Amygdala (tissue), 56 donors: ENCODE measurements around the gene PKNOX2.

ENCODE experiments used
- DNase-seq, 56 donors: peaks; one replicate each; lab custom pipeline; 2025; lab: John Stamatoyannopoulos, UW

PKNOX2 gene

DNA sequence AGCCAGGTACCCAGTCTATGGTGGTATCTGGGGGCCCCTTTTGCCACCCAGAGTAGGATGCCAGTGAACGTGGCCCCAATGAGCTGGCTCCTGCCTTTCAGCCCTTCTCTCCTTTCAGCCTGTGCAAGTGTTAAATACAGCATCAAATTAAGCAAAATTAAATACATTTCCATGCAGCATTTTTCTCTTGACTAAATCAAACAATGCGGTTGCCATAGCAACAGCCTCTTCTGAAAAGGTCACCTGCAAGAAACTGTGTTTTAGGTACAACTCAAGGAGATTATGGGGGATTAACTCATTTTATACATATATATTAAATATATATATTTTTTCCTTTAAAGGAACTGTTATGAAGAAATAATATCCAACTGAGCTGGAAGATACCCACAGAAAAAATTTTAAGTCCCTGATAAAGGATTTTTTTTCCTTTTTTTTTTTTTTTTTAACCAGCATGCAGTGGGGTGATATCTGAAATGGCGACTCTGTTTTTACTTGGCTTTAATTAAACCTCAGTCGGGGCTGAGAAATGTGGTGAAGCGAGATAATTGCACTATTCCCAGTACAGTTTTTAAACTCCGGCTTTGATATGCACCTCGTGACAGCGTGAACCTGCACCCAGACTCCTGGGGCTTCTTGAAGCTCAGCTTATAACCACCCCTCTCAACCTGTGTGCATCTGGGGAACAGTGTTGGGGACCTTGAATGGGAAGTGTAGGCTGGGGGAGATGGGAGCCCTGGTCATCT is 115.3 kb downstream of the PKNOX2 start:
- DNase-seq = no peak

DNA sequence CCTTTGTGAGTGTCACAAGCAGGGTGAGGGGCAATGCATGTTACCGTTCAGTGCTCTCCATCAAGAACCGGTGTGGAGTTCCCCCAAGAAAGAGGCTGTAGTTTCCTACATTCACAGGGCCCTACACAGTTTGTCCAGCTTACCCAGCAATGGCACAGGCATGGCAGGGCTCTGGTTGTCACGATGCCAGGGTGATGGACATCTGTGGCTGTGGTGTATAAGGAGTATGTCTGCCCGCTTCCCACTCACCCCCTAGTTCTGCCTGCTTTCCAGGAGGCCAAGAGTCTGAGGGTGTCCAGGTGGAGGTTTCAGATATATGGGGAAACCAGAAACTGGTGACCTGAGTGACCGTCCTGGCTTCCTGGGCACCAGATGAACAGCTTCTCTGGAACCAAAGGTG is 116.1 kb downstream of the PKNOX2 start:
- DNase-seq = no peak

DNA sequence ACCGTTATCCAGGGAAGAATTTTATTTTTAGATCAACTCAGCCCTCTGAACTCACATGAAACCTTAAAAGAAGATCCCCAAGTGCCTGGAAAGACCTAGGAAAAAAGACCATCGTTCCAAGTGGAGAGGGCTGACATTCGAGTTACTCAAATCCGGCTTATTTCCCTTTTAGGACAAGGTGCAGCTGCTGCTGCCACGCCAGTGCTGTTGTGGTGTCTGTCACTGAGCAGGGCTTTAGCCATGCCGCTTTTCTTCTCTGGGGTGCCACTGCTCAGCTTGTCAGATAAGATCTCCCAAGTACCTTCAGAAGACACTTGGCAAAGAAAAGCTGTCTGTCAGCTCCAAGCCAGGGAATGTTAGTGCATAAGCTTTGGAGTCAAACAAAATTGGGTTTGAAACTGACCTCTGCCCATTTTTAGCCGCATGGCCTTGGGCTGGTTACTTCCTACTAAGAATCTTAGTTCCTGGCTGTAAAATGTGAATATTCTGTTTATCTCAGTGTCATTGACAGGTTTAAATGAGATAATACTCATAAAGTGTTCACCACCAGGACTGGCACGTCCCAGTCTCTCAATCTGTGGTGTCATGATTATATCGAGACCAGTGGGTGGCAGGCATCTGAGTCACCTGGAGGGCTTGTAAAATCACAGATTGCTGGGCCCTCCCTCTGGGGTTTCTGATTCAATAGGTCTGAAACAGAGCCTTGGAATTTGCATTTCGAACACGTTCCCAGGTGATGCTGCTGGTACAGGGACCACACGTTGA is 117.5 kb downstream of the PKNOX2 start:
- no peak for DNase-seq

DNA sequence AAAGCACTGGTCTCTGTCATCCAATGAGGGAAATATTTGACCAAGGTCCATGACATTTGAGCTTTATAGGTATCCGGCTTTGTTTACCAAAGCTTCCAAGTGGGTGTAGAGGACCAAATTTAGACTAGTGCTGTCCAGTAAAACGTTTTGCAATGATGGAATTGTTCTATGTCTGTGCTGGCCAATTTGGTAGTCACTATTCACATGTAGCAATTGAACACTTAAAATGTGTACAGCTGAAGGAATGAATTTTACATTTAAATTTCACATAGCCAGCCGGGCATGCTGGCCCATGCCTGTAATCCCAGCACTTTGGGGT is 118.0 kb downstream of the PKNOX2 start:
- no peak for DNase-seq

DNA sequence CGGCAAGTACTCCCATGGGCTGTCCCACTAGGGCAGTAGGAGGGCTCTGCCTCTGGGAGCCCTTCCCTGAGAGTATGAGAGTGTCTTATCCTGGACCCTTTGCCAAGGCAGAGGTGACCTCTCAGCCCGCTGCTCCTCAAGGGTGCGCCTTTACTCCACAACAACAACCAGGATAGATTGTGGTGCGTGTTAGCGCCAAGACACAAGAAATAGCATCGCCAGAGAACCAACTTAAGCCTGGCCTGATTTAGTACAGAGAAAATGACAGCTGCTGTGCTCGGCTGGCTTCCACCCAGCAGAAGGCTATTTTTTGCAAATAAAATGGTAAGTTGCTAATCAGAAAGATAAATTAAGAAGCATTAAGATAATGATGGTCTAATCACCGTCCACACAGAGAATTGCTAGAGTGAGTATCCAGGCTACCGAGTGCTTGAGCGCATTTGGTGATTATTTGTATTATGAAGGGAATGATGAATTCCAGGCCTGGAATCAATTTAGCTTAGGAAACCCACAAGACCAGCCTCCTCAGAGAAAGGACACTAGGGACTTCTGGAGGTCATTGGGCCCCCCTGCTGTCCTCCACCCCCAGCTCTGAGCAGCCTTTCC is 119.8 kb downstream of the PKNOX2 start:
- DNase-seq = peak in 16 of 56 donors; percentile 12 to 52 (median 26)

DNA sequence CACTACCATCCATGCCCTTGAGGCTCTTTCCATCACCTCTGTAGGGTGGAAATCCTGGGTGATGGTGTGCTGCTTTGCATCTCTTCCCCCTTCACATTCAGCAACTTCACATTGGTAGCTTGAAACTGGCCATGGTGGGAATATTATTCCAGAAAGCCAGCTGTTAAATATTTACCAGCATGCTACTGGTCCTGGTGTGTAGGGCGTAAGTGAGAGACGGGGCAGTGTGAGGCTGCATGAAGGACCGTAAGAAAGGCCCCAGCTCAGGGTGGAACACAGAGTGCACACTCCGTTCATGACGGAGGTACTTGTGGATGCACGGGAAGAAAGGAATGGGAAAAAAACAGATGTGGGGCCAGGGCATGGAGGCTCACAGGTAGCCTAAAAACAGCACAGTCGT is 121.3 kb downstream of the PKNOX2 start:
- no peak for DNase-seq

DNA sequence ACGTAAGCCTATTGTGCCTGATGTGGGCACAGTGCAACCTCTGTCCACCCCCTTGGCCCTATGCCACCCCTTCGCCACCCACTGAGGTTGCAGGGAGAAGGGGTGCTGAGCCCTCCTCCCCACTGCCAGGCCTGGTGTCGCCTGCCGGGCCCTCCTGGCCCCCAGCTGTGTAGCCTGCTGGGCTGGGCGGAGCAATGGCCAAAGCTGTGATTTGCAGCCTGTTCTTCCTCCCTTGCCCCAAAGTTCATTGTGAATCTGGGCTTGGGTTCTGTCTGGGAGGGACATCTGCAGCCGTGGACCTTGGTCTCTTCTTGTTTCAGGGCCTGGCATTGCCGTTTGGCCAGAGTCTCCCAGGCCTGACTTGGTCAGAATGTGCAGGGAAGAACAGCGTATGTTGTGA is 121.9 kb downstream of the PKNOX2 start:
- DNase-seq = peak in 1 of 56 donors; percentile 21

DNA sequence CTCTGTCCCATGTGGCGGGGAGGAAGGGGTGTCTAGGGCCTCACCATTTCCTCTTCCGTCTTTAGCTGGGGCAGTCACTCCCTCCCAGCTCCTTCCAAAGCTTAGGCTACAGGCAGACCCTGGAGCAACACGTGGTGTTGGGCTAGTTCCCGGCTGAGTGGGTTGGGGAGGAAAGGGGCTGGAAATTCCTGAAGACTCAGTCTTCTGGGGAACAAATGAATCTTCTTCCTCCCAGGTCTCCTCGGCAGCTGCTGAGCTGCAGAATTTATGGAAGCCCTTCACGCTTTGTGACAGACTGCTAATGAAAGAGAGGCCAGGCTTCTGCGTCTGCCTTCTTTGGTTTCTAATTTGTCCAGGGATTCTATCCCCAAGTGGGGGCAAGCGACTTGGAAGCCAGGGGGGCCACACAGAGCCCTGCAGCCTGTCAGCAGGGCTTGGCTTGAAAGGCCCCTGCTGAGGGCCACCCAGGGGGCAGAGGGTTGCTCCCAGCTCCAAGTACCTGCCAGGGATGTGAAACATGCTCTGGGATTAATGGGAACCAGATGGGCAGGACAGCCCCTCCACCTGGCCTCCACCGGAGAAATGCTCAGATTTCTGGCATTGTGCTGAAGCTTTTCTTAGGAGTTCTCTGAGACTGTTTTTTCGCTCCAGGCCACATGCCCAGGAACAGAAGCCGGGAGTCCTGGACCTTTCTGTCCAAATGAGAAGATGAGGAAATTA is 123.1 kb downstream of the PKNOX2 start:
- no peak for DNase-seq

DNA sequence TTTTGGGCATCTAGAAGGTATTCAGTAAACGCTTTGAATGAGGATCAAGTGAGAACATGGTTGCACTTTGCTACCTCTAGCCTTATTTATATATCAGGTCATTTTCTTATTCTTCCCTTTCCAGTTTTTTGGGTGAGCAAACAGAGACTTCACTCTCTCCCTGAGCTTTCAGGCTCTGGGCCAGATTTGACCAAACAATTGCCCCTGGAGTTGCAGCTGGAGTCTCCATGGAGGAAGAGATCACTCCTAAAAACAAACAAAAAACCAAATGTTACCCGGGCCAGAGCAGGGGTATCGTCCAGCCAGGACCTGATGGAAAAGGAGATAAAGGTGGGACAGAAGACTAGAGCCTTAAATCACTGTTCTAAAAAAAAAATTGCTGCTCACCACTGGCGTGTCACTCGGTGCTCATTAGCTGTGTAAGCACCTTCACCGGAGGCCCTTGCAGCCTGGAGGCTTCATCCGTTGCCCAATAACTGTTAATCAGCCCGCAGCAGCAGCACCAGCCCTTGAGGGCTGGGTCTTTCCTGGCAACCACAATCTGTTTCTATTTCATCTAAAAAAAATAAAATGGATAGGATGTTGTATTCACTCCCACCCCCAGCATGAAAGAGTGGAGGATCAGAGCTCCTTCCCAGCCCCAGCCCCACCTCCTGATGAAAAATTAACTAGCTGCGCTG is 125.0 kb downstream of the PKNOX2 start:
- no peak for DNase-seq

DNA sequence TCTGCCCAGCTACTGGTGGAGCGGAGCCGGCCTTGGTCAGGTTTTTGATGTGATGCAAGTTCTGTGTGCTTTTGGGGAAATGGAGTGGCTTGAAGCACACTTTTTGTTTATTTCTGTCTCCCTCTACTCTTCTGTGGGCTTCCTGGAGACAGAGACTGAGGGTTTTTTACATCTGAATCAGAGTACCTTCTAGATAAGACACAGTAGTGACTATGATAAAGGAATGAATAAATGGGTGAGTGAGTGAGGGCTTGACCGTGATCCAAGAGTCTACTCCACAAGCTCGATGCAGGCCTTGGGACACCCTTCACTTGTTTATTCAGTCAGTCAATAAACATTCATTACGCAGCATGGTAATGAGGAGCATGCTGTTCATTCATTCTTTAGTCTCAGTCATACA is 125.7 kb downstream of the PKNOX2 start:
- no peak for DNase-seq

DNA sequence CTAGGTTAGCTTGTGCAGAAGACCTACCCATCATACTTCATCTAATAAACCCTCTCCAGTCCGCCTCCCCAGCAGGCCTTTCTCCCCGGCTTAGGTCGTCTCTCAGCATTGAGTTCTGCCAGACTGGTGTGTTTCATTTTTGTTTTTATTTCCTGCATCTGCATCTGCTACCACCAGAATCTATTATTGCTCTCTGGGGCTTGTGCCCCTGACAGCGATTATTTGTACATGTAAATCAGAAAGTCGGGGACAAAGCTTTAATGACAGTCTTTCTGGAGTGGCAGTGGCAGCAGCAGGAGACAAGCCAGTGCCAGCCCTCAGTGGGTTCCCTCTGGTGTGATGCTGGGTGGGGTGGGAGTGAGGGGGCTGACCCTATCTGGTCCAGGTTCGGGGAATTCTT is 127.5 kb downstream of the PKNOX2 start:
- DNase-seq = no peak

DNA sequence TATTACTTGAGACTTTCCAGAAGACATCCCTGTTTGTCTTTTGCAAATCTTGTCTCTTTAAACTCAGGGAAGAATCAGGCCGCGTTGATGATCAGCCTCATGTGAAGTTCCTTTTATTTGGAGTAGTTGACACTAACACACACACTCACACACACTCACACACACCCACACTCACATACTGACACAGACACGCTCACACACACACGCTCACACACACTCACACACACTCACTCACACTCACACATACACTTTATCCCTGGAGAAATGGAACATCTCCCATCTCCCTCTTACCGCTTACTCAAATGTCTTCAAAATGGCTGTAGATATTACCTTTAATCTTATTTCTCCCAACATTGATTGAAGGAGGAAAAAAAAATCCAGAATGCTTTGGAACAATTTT is 129.0 kb downstream of the PKNOX2 start:
- DNase-seq = no peak

DNA sequence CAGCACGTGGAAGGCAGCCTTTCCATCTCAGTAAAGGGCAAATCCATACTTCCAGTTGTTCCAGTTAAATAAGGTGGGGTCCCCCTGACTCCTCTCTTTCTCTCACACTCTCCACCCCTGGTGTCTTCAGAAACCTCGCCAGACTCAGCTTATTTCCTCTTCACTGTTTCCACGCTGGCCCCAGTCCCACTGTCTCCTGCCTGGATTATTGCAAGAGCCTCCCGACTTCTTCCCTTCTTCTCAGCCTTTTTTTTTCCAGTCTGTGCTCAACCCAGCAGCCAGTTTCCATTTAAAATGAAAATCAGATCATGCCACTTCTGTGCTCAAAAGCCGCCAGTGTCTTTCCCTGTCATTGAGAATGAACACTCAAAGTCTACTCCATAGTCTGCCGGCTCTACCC is 131.4 kb downstream of the PKNOX2 start:
- DNase-seq = no peak

DNA sequence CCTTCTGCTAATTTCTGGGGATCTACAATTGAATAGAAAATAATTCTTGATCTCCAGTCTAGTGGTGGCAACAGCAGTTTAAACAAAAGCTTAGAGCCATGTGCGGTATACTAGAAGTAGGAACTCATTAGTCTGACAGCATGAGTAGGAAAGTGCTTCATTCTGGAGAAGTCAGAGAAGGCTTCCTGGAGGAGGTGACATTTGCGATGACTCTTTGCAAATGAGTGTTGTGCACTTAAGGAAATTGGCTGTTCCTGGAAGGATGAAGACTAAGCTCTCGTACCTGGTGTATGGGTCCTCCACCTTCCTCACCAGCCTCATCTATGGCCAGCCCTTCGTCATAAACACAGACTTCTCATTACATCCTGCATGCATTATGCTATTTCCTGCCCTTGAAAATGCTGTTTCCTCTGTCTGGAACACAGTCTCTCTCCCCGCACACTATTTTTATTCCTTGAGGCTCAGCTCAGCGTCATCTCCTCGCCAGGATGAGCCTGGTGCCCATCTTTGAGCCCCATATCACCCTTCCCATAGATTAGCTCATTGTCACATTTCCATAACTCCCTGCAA is 132.9 kb downstream of the PKNOX2 start:
- DNase-seq = no peak

DNA sequence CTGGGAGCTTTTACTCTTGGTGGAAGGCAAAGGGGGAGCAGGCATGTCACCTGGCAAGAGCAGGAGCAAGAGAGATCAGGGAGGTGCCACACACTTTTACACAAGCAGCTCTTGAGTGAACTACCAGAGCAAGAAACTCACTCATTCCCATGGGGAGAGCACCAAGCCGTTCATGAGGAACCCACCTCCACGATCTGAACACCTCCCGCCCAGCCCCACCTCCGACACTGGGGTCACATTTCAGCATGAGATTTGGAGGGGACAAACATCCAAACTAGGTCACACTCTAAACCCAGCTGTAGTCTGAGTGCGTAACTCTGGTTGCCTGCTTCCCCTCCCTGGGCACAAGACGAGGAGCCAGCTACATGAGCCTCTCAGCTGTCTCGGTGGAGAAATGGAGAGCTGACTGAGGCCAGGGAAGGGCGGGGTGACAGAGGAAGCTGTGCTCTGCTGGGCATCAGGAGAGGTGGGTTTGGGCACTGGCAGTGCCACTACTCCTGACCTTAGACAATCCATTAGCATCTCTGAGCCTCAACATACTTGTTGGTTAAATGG is 134.6 kb downstream of the PKNOX2 start:
- DNase-seq = no peak

DNA sequence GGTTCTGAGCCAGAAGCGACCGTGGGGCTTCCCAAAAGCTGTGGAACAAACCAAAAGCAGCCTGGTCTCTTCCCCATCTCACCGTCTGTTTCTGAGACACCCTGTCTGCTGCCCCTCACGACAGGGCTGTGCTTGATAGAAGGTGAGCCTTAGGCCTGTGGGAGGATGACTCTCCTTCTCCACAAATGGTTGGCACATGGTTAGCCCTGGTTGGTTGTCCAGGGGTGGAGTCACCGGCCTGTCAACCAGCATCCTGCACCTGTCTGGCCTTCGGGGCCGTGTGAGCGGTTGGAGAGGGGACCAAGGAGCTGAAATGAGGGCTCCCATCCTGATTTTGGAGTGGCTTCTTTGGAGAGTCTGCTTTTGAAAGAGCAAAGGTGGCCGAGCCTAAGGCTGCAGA is 135.3 kb downstream of the PKNOX2 start:
- DNase-seq = no peak

DNA sequence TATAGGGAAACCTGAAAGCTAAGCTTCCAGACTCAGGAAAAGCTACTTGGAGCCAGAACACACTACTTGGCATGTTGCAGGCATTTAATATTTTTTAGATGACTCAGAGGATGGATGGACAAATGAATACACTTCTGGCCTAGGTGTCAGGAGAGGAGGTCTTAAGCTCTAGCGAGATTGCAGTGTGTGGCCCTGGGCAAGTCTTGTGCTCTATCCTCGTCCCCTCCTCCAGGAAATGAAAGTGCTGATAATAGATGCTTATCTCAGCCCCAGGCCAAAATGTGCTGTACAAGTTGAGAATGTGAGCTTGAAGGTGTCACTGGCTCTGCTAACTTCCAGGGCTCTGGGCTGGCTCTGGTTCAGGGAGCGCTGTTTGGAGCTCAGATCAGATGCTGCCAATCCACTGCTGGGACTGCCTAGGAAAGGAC is 136.3 kb downstream of the PKNOX2 start:
- DNase-seq = no peak

DNA sequence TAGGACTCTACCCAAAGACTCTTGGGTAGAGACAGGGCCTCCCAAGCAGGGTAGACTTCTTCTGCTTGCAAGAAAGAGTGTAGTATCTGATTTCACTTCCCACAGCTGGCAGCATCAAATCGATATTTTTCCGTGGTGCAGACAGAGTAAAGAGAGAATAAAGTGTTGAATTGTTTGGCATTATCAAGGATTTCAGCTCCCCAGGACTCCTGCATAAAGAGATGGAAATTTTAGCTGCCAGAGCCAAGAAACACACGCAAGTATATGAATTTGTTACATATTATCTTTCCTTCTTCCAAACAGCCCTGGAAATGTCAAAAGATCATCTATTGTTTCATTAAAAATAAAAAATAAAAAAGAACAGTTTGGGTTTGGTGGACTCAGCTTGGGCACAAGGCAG is 136.8 kb downstream of the PKNOX2 start:
- no peak for DNase-seq

DNA sequence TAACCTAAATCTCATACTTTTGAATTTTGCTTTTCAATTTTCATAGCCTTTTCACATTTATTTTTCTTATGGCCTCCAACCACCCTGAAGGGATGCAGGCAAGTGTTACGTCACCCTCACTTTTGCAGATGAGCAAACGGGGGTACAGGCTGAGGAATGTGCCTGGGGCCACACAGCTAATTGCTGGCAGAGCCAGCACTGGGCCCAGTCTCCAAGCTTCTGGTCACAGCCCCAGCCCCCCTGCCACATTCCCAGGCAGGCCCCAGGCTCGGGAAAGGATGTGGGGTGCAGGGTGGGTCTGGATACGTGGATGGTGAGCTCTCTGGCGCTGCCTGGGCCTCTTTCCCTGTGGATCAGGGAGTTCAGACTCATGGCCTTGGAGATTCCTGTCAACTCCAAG is 138.6 kb downstream of the PKNOX2 start:
- DNase-seq = no peak

DNA sequence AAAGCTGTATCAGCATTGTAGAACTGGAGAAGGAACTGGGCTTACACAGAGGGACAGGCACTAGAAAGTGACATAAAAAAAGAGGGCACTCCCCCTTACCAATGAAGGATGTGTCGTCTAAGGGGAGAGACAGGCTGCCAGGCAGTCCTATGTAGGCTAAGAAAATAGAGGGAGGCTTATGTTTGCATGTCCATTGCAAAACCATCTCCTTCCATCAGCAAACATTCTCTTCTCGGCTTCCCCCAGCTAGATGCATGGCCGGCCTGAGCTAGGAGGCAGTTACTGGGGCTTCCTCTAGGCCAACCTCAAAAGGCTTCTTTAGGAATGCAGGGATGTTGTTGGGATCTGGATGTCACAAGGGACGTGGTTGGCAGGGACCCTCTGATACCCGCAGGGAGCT is 139.1 kb downstream of the PKNOX2 start:
- DNase-seq = no peak
